Measurements from ENCODE around the gene LYPD3. TPM values are rescaled to one million over a fixed set of nuclear protein-coding genes. Genes with fewer than 3 reads are reported as not detected.
A peak's percentile ranks its signal among the peaks of the same experiment; 100 is the strongest.

LYPD3 gene
- total RNA-seq, 1 donor from 2014 or later, result 0.56 TPM

DNA sequence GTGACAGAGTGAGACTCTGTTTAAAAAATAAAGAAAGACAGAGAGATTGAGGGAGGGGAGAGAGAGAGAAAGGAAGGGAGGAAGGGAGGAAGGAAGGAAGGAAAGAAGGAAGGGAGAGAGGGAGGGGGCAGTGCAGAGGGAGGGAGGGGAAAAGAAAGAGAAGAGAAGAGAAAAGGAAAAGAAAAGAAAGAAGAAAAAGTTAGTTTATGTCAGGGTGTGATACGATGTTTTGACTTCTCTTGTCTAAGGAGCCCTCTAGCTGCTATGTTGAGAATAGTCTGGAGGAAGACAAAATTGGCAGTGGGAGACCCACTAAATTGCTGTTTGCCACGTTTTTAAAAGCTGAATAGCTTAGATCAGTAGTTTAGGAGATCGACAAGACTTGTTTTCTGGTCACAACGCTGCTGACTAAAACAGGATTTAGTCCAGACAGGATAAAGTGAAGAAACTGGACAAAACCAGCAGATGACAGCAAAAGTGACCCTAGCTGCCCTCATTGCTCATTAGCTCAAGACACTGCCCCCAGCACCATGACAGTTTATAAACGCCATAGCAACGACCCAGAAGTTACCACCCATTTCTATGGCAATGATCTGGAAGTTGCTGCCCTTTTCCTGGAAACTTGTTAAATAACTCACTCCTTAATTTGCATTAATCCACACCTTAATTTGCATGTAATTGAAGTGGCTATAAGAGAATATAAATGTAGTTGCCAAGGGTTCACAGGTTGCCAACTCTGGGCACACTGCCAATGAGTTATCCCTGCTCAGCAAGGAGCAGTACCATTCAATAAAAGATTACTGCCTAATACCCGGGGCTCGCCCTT is 39.6 kb downstream of the LYPD3 start:
- Mint-ChIP-seq H3K27ac (ENCODE audit: unreplicated experiment) (no peak overlapping the region), H3K4me3 (ENCODE audit: unreplicated experiment) (no peak overlapping the region), H3K9me3 (ENCODE audit: unreplicated experiment) (no peaks in the 10 kb centered on the region), H3K36me3 (ENCODE audit: unreplicated experiment) (no peaks in the 10 kb centered on the region), H3K4me1 (ENCODE audit: low read depth, unreplicated experiment) (no peaks in the 10 kb centered on the region), H3K27me3 (ENCODE audit: unreplicated experiment) (peaks cover 2% of the 10 kb centered on the region)
- no peak for DNase-seq
- TF ChIP-seq, protein P1, sequence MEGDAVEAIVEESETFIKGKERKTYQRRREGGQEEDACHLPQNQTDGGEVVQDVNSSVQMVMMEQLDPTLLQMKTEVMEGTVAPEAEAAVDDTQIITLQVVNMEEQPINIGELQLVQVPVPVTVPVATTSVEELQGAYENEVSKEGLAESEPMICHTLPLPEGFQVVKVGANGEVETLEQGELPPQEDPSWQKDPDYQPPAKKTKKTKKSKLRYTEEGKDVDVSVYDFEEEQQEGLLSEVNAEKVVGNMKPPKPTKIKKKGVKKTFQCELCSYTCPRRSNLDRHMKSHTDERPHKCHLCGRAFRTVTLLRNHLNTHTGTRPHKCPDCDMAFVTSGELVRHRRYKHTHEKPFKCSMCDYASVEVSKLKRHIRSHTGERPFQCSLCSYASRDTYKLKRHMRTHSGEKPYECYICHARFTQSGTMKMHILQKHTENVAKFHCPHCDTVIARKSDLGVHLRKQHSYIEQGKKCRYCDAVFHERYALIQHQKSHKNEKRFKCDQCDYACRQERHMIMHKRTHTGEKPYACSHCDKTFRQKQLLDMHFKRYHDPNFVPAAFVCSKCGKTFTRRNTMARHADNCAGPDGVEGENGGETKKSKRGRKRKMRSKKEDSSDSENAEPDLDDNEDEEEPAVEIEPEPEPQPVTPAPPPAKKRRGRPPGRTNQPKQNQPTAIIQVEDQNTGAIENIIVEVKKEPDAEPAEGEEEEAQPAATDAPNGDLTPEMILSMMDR (IDR thresholded peaks at IDR 0.05; ENCODE audit: partially characterized antibody, unreplicated experiment), result peak; percentile 24

DNA sequence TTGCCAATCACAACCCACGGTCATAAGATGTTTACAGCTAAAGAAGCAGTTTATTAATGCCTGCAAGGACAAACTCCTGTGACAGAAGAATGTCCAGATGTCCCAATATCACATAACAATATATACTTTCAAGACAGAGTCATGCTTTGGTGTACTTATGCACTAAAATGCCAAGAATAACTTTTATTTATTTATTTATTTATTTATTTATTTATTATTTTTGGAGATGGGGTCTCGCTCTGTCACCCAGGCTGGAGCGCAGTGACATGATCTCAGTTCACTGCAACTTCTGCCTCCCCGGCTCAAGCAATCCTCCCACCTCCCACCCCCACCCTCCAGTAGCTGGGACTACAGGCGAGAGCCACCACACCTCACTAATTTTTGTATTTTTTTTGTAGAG is 41.6 kb downstream of the LYPD3 start:
- Mint-ChIP-seq H3K27me3 (ENCODE audit: unreplicated experiment) (peaks cover 2% of the 10 kb centered on the region), H3K4me1 (ENCODE audit: low read depth, unreplicated experiment) (no peaks in the 10 kb centered on the region), H3K4me3 (ENCODE audit: unreplicated experiment) (no peak overlapping the region), H3K36me3 (ENCODE audit: unreplicated experiment) (no peaks in the 10 kb centered on the region), H3K27ac (ENCODE audit: unreplicated experiment) (no peak overlapping the region), H3K9me3 (ENCODE audit: unreplicated experiment) (no peaks in the 10 kb centered on the region)
- no peak for DNase-seq
- TF ChIP-seq, protein P1 (IDR thresholded peaks at IDR 0.05; ENCODE audit: partially characterized antibody, unreplicated experiment), result no peak

DNA sequence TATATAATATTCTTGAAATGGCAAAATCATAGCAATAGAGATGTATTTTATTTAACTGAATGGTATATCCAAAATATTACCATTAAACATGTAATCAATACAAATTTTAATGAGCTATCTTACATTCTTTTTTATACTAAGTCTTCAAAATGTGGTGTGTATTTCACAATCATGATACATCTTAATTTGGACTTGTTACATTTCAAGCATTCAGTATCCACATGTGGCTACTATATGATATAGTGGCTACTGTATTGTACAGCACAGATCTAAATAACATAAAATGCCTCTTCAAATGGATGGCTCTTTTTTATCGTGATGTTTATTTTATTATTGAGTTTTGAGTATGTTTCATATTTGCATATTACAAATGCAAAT is 42.7 kb downstream of the LYPD3 start:
- H3K4me1 Mint-ChIP-seq (ENCODE audit: low read depth, unreplicated experiment), result no peaks in the 10 kb centered on the region
- TF ChIP-seq, protein P1 (IDR thresholded peaks at IDR 0.05; ENCODE audit: partially characterized antibody, unreplicated experiment), result no peak
- H3K36me3 Mint-ChIP-seq (ENCODE audit: unreplicated experiment), result no peaks in the 10 kb centered on the region
- no peak overlapping the region for H3K27ac Mint-ChIP-seq (ENCODE audit: unreplicated experiment)
- H3K27me3 Mint-ChIP-seq (ENCODE audit: unreplicated experiment), result peaks cover 2% of the 10 kb centered on the region
- H3K4me3 Mint-ChIP-seq (ENCODE audit: unreplicated experiment), result no peak overlapping the region
- no peaks in the 10 kb centered on the region for H3K9me3 Mint-ChIP-seq (ENCODE audit: unreplicated experiment)
- DNase-seq, result no peak

DNA sequence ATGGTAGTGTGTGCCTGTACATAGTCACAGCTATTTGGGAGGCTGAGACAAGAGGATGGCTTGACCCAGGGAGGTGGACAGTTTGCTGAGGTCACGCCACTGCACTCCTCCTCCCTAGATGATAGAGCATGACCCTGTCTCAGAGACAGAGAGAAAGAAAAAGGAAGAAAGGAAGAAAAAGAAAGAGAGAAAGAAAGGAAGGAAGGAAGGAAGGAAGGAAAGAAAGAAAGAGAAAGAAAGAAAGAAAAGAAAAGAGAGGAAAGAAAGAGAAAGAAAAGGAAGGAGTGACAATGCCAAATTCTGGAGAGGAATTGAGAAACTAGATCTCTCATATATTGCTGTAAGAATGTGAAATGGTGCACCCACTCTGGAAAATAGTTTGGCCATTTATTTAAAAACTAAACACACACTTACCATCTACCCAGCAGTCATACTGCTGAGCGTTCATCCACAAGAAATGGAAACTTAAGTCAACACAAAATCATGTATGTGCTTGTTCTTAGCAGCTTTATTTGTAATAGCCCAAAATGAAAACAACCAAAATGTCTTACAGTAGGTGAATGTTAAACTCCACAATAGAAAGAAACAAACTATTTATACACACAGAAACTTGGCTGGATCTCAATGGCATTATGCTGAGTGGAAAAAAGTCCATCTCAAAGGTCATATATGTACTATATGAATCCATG is 43.3 kb downstream of the LYPD3 start:
- no peak for DNase-seq
- H3K4me1 Mint-ChIP-seq (ENCODE audit: low read depth, unreplicated experiment), result no peaks in the 10 kb centered on the region
- H3K27ac Mint-ChIP-seq (ENCODE audit: unreplicated experiment), result no peak overlapping the region
- no peak overlapping the region for H3K4me3 Mint-ChIP-seq (ENCODE audit: unreplicated experiment)
- TF ChIP-seq, protein P1 (IDR thresholded peaks at IDR 0.05; ENCODE audit: partially characterized antibody, unreplicated experiment), result no peak
- H3K9me3 Mint-ChIP-seq (ENCODE audit: unreplicated experiment), result no peaks in the 10 kb centered on the region
- H3K27me3 Mint-ChIP-seq (ENCODE audit: unreplicated experiment), result peaks cover 2% of the 10 kb centered on the region
- no peaks in the 10 kb centered on the region for H3K36me3 Mint-ChIP-seq (ENCODE audit: unreplicated experiment)

DNA sequence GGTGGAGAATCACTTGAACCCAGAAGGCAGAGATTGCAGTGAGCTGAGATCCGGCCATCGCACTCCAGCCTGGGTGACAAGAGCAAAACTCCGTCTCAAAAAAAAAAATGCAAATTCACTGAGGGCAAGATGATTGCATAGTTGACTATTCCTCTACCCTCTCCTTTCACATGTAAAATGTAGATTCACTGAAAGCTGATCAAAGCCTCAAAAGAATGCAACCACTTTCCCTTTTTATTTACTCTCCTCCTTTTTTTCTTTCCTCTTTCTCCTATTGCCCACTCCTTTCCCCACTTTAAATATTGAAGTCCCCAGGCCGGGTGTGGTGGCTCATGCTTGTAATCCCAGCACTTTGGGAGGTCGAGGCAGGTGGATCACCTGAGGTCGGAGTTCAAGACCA is 44.5 kb downstream of the LYPD3 start:
- Mint-ChIP-seq H3K9me3 (ENCODE audit: unreplicated experiment) (no peaks in the 10 kb centered on the region), H3K27ac (ENCODE audit: unreplicated experiment) (no peak overlapping the region), H3K27me3 (ENCODE audit: unreplicated experiment) (peaks cover 4% of the 10 kb centered on the region), H3K4me3 (ENCODE audit: unreplicated experiment) (no peak overlapping the region), H3K4me1 (ENCODE audit: low read depth, unreplicated experiment) (no peaks in the 10 kb centered on the region), H3K36me3 (ENCODE audit: unreplicated experiment) (no peaks in the 10 kb centered on the region)
- TF ChIP-seq, protein P1 (IDR thresholded peaks at IDR 0.05; ENCODE audit: partially characterized antibody, unreplicated experiment), result no peak
- no peak for DNase-seq

Data from glutamatergic neuron (in vitro differentiated cells).